Thyroid gland (tissue), 4 donors: Measurements from ENCODE around the gene OMG. TPM values are rescaled to one million over a fixed set of nuclear protein-coding genes. Genes with fewer than 3 reads are reported as not detected.

Experiments
- DNase-seq, 2 donors: peaks; one replicate each; pipeline ENCODE4 v3.0.0-alpha.2; 2019
- H3K27ac ChIP-seq, 3 donors: fragments of 200-600 bp; sonication (generic); 1 replicate in 2 of 3; 2 replicates in 1 of 3; pipeline ENCODE4 v1.5.1; 2016 to 2019; ENCODE audit warnings: mild to moderate bottlenecking in 1 of 3, moderate library complexity in 1 of 3
- H3K27me3 ChIP-seq: fragments of 200-600 bp; sonication (generic); one replicate; pipeline ENCODE4 v1.5.1; 2019
- H3K36me3 ChIP-seq, 2 donors: fragments of 200-600 bp; sonication (generic); one replicate each; pipeline ENCODE4 v1.5.1; 2016 to 2019
- H3K4me1 ChIP-seq, 2 donors: fragments of 200-600 bp; sonication (generic); one replicate each; pipeline ENCODE4 v1.5.1; 2017 to 2019
- H3K4me3 ChIP-seq, 3 donors: fragments of 200-600 bp; sonication (generic); replicated peaks in 1 of 3; 1 replicate in 2 of 3; 2 replicates in 1 of 3; pipeline ENCODE4 v1.5.1; 2016; ENCODE audit warnings: mild to moderate bottlenecking in 1 of 3
- H3K9me3 ChIP-seq: fragments of 200-600 bp; sonication (generic); one replicate; pipeline ENCODE4 v1.5.1; 2017
- CTCF ChIP-seq, 6 experiments: fragments of 200-600 bp in 3 of 6; fragments of 450-650 bp in 3 of 6; sonication (generic) in 3 of 6; IDR thresholded peaks; one replicate each; pipeline ENCODE4 v1.5.1; 2016 to 2019; ENCODE audit warnings: antibody characterized with exemption in 6 of 6, mild to moderate bottlenecking in 2 of 6, inconsistent platforms in 1 of 6, moderate library complexity in 1 of 6
- POLR2A ChIP-seq, 2 donors: fragments of 450-650 bp; IDR thresholded peaks; one replicate each; pipeline ENCODE4 v1.6.1; 2017; ENCODE audit warnings: antibody characterized with exemption in 2 of 2, mild to moderate bottlenecking in 2 of 2, moderate library complexity in 1 of 2
- WGBS, 2 donors: methylation state at CpG; one replicate each; pipeline ENCODE4 v1.1.5; 2017; 5-methylcytosine and 5-hydroxymethylcytosine counted together
- intact Hi-C: fragments of 100-400 bp; cut with DNase I; formaldehyde crosslinking; loops from one replicate; pipeline ENCODE4 v1.15.1; 2023
- total RNA-seq, 4 donors: library from RNA; depleted of rRNA; stranded (reverse); fragments of >200 nt; gene quantifications; one replicate each; pipeline ENCODE4 v1.2.3, GENCODE V29; 2016

The OMG gene
- total RNA-seq, 4 donors from 2014 or later = 0.45 to 2.1 TPM; not detected in 2

GRCh38 chr17:31309556-31309955 is 12.5 kb upstream of the OMG start:
- intact Hi-C loops = no loop called here
- no peaks in the 10 kb centered on the region for H3K27me3 ChIP-seq
- 89 to 90% methylated on average over 2 of the region's 2 CpGs for WGBS, 2 donors
- no peak overlapping the region for H3K4me3 ChIP-seq
- H3K9me3 ChIP-seq = no peaks in the 10 kb centered on the region
- TF ChIP-seq CTCF (IDR thresholded peaks at IDR 0.05) = no peak
- no peak for TF ChIP-seq POLR2A (IDR thresholded peaks at IDR 0.05)
- H3K4me1 ChIP-seq = no peaks in the 10 kb centered on the region
- H3K27ac ChIP-seq = no peak overlapping the region
- no peaks in the 10 kb centered on the region for H3K36me3 ChIP-seq
- DNase-seq = no peak

- no peak for DNase-seq
- Histone ChIP-seq H3K9me3 (no peaks in the 10 kb centered on the region), H3K4me3 (no peak overlapping the region), H3K4me1 (no peaks in the 10 kb centered on the region), H3K27me3 (no peaks in the 10 kb centered on the region), H3K27ac (no peak overlapping the region), H3K36me3 (no peaks in the 10 kb centered on the region)
- intact Hi-C loops = no loop called here
- 86% methylated on average over 5 of the region's 5 CpGs for WGBS, 2 donors
- TF ChIP-seq POLR2A (IDR thresholded peaks at IDR 0.05) (no peak), CTCF (IDR thresholded peaks at IDR 0.05) (no peak)
Observed at GRCh38 chr17:31308372-31309334, 11.6 kb upstream of the OMG start.

- no peaks in the 10 kb centered on the region for H3K9me3 ChIP-seq
- DNase-seq = no peak
- H3K36me3 ChIP-seq = no peaks in the 10 kb centered on the region
- intact Hi-C loops = no loop called here
- no peaks in the 10 kb centered on the region for H3K27me3 ChIP-seq
- no peak for TF ChIP-seq CTCF (IDR thresholded peaks at IDR 0.05)
- no peak for TF ChIP-seq POLR2A (IDR thresholded peaks at IDR 0.05)
- H3K4me1 ChIP-seq = no peaks in the 10 kb centered on the region
- H3K4me3 ChIP-seq = no peak overlapping the region
- WGBS, 2 donors = 85 to 98% methylated on average over 1 of the region's 1 CpG
- H3K27ac ChIP-seq = no peak overlapping the region
Observed at GRCh38 chr17:31307640-31308039, 10.6 kb upstream of the OMG start.

GRCh38 chr17:31299624-31300023 is 2.6 kb upstream of the OMG start:
- TF ChIP-seq POLR2A (IDR thresholded peaks at IDR 0.05) (no peak), CTCF (IDR thresholded peaks at IDR 0.05) (no peak)
- Histone ChIP-seq H3K27me3 (no peaks in the 10 kb centered on the region), H3K36me3 (no peaks in the 10 kb centered on the region), H3K4me3 (no peak overlapping the region), H3K9me3 (no peaks in the 10 kb centered on the region), H3K4me1 (no peaks in the 10 kb centered on the region), H3K27ac (no peak overlapping the region)
- DNase-seq = no peak
- intact Hi-C loops = no loop called here

- Histone ChIP-seq H3K4me3 (no peak overlapping the region), H3K27me3 (no peaks in the 10 kb centered on the region), H3K27ac (no peak overlapping the region), H3K36me3 (no peaks in the 10 kb centered on the region), H3K4me1 (no peaks in the 10 kb centered on the region), H3K9me3 (no peaks in the 10 kb centered on the region)
- WGBS, 2 donors = 83 to 93% methylated on average over 2 of the region's 2 CpGs
- DNase-seq = no peak
- TF ChIP-seq CTCF (IDR thresholded peaks at IDR 0.05) (no peak), POLR2A (IDR thresholded peaks at IDR 0.05) (no peak)
- intact Hi-C loops = no loop called here
Observed at GRCh38 chr17:31296142-31296541, 897 bp downstream of the OMG start.
